Endodermal cell (in vitro differentiated cells): ENCODE measurements around the gene SUPT3H. TPM values are rescaled to one million over a fixed set of nuclear protein-coding genes. Genes with fewer than 3 reads are reported as not detected.

Experiments used
- DNase-seq: peaks from one replicate; pipeline ENCODE4 v3.0.0-alpha.2; 2017
- H3K27ac ChIP-seq: 2 replicates; pipeline ENCODE4 v1.5.1; 2013; ENCODE audit warnings: mild to moderate bottlenecking, low read depth, low read length, moderate library complexity
- H3K27me3 ChIP-seq: 2 replicates; pipeline ENCODE4 v1.6.1; 2013; ENCODE audit warnings: mild to moderate bottlenecking, low read length, moderate library complexity; ENCODE audit not compliant: insufficient read depth, control insufficient read depth, poor library complexity, severe bottlenecking
- H3K36me3 ChIP-seq: 2 replicates; pipeline ENCODE4 v1.7.0; 2013; ENCODE audit warnings: mild to moderate bottlenecking, low read length, moderate library complexity; ENCODE audit not compliant: control insufficient read depth, insufficient read depth
- H3K4me1 ChIP-seq: one replicate; pipeline ENCODE4 v1.7.0; 2013; ENCODE audit warnings: low read length; ENCODE audit not compliant: control insufficient read depth, insufficient read depth
- H3K4me3 ChIP-seq: 2 replicates; pipeline ENCODE4 v1.5.1; 2013; ENCODE audit warnings: mild to moderate bottlenecking, low read length, moderate library complexity
- H3K9ac ChIP-seq: 2 replicates; pipeline ENCODE4 v1.6.1; 2013; ENCODE audit warnings: mild to moderate bottlenecking, low read length, moderate library complexity; ENCODE audit not compliant: poor library complexity, severe bottlenecking; ENCODE audit errors: extremely low read depth
- H3K9me3 ChIP-seq: 2 replicates; pipeline ENCODE4 v1.6.1; 2013; ENCODE audit warnings: mild to moderate bottlenecking, low read length, moderate library complexity; ENCODE audit not compliant: control insufficient read depth
- H3K27ac Mint-ChIP-seq: 2 replicates; pipeline ENCODE4 v1.8.0; 2020; ENCODE audit warnings: mixed read lengths
- H3K27me3 Mint-ChIP-seq: 2 replicates; pipeline ENCODE4 v1.8.0; 2021; ENCODE audit warnings: mild to moderate bottlenecking, mixed read lengths; ENCODE audit not compliant: insufficient read depth
- H3K36me3 Mint-ChIP-seq: 2 replicates; pipeline ENCODE4 v1.8.0; 2020; ENCODE audit warnings: low read depth, mixed read lengths
- H3K4me1 Mint-ChIP-seq: 2 replicates; pipeline ENCODE4 v1.8.0; 2020; ENCODE audit warnings: mixed read lengths
- H3K4me3 Mint-ChIP-seq: 2 replicates; pipeline ENCODE4 v1.8.0; 2020; ENCODE audit warnings: mild to moderate bottlenecking, moderate library complexity, mixed read lengths
- H3K9me3 Mint-ChIP-seq: 2 replicates; pipeline ENCODE4 v1.8.0; 2020; ENCODE audit warnings: mild to moderate bottlenecking, mixed read lengths
- CTCF ChIP-seq: fragments of 200-600 bp; sonication (generic); conservative IDR thresholded peaks from 2 replicates; pipeline ENCODE4 v1.5.0; 2021; ENCODE audit warnings: antibody characterized with exemption, mild to moderate bottlenecking
- WGBS, 2 experiments: methylation state at CpG; one replicate each; pipeline versions ENCODE4 v1.1.5 to v1.1.7; 2013; ENCODE audit warnings: missing lambda C conversion rate in 2 of 2, mixed read lengths in 1 of 2; ENCODE audit not compliant: insufficient coverage in 1 of 2, insufficient read length in 1 of 2; 5-methylcytosine and 5-hydroxymethylcytosine counted together
- total RNA-seq, 2 donors: library from RNA; stranded (reverse); fragmentation: NEBNext Ultra II Directional in 1 of 2; extraction: Animal tissue kit (Norgen Biotek cat#: 25700) in 1 of 2; gene quantifications; 2 replicates in 1 of 2; 3 replicates in 1 of 2; pipeline ENCODE4 v1.2.1, GENCODE V29; 2021

The SUPT3H gene
- total RNA-seq, 2 donors from 2014 or later: 32.4 to 34.7 TPM

- no peaks in the 10 kb centered on the region for H3K4me1 Mint-ChIP-seq
- H3K36me3 Mint-ChIP-seq: peaks cover 3% of the 10 kb centered on the region
- Histone ChIP-seq H3K36me3 (no peaks in the 10 kb centered on the region), H3K4me3 (no peak overlapping the region), H3K27ac (no peak overlapping the region), H3K4me1 (no peaks in the 10 kb centered on the region), H3K27me3 (no peaks in the 10 kb centered on the region), H3K9ac (no peak overlapping the region), H3K9me3 (no peaks in the 10 kb centered on the region)
- H3K9me3 Mint-ChIP-seq: no peaks in the 10 kb centered on the region
- no peak for DNase-seq
- no peak overlapping the region for H3K4me3 Mint-ChIP-seq
- no peak overlapping the region for H3K27ac Mint-ChIP-seq
- TF ChIP-seq CTCF: no peak
- 96 to 100% methylated on average over 2 of the region's 2 CpGs for WGBS, 2 experiments
- H3K27me3 Mint-ChIP-seq: no peaks in the 10 kb centered on the region
Measured at GRCh38 chr6:44917430-44917829, 460.3 kb downstream of the SUPT3H start.

- 96 to 100% methylated on average over 2 of the region's 2 CpGs for WGBS, 2 experiments
- H3K9ac ChIP-seq: no peak overlapping the region
- no peak overlapping the region for H3K27ac Mint-ChIP-seq
Measured at GRCh38 chr6:44915111-44915510, 462.6 kb downstream of the SUPT3H start.

GRCh38 chr6:44914141-44914540, 463.6 kb downstream of the SUPT3H start:
- Mint-ChIP-seq H3K27me3 (no peaks in the 10 kb centered on the region), H3K27ac (no peak overlapping the region), H3K9me3 (no peaks in the 10 kb centered on the region), H3K36me3 (peaks cover 3% of the 10 kb centered on the region), H3K4me1 (no peaks in the 10 kb centered on the region), H3K4me3 (no peak overlapping the region)
- H3K27me3 ChIP-seq: no peaks in the 10 kb centered on the region
- H3K4me3 ChIP-seq: no peak overlapping the region
- TF ChIP-seq CTCF: no peak
- no peak overlapping the region for H3K27ac ChIP-seq
- no peaks in the 10 kb centered on the region for H3K9me3 ChIP-seq
- no peaks in the 10 kb centered on the region for H3K4me1 ChIP-seq
- H3K36me3 ChIP-seq: no peaks in the 10 kb centered on the region
- DNase-seq: no peak
- H3K9ac ChIP-seq: no peak overlapping the region

More at GRCh38 chr6:44915111-44915510, 462.6 kb downstream of the SUPT3H start:
- H3K4me3 ChIP-seq: no peak overlapping the region
- DNase-seq: no peak
- no peaks in the 10 kb centered on the region for H3K36me3 ChIP-seq
- no peak overlapping the region for H3K4me3 Mint-ChIP-seq
- H3K4me1 Mint-ChIP-seq: no peaks in the 10 kb centered on the region
- no peaks in the 10 kb centered on the region for H3K27me3 ChIP-seq
- H3K4me1 ChIP-seq: no peaks in the 10 kb centered on the region
- H3K27me3 Mint-ChIP-seq: no peaks in the 10 kb centered on the region
- no peaks in the 10 kb centered on the region for H3K9me3 ChIP-seq
- TF ChIP-seq CTCF: no peak
- peaks cover 3% of the 10 kb centered on the region for H3K36me3 Mint-ChIP-seq
- H3K27ac ChIP-seq: no peak overlapping the region
- no peaks in the 10 kb centered on the region for H3K9me3 Mint-ChIP-seq
